SW480 (cell line): ENCODE measurements around the gene UBL4B.
A peak's percentile ranks its signal among the peaks of the same experiment; 100 is the strongest.

Source experiments
- DNase-seq: peaks from one replicate; pipeline ENCODE4 v3.0.0-alpha.2; 2016; ENCODE audit warnings: low spot score

The UBL4B gene

GRCh38 chr1:110085671-110086070 lies 26.6 kb upstream of the UBL4B start:
- no peak for DNase-seq

- DNase-seq = no peak
Observed at GRCh38 chr1:110086961-110087360, 25.3 kb upstream of the UBL4B start.

GRCh38 chr1:110087812-110088738 lies 24.2 kb upstream of the UBL4B start:
- DNase-seq = peak; percentile 45

GRCh38 chr1:110088739-110089316 lies 23.4 kb upstream of the UBL4B start:
- no peak for DNase-seq

GRCh38 chr1:110089561-110090275 lies 22.5 kb upstream of the UBL4B start:
- no peak for DNase-seq

GRCh38 chr1:110091381-110091780 lies 20.9 kb upstream of the UBL4B start:
- no peak for DNase-seq

GRCh38 chr1:110091791-110092190 lies 20.5 kb upstream of the UBL4B start:
- DNase-seq = no peak

- DNase-seq = no peak
Observed at GRCh38 chr1:110092991-110093390, 19.3 kb upstream of the UBL4B start.

- no peak for DNase-seq
Observed at GRCh38 chr1:110094931-110095654, 17.1 kb upstream of the UBL4B start.

GRCh38 chr1:110097507-110098221 lies 14.6 kb upstream of the UBL4B start:
- no peak for DNase-seq

GRCh38 chr1:110098222-110099026 lies 13.8 kb upstream of the UBL4B start:
- DNase-seq = no peak

GRCh38 chr1:110100335-110100734 lies 11.9 kb upstream of the UBL4B start:
- DNase-seq = no peak

- no peak for DNase-seq
Observed at GRCh38 chr1:110102081-110102480, 10.2 kb upstream of the UBL4B start.

GRCh38 chr1:110106013-110106941 lies 6.0 kb upstream of the UBL4B start:
- peak; percentile 54 for DNase-seq

GRCh38 chr1:110107867-110108469 lies 4.3 kb upstream of the UBL4B start:
- DNase-seq = no peak

- no peak for DNase-seq
Observed at GRCh38 chr1:110111081-110111480, 1.2 kb upstream of the UBL4B start.

GRCh38 chr1:110112656-110113055 lies 413 bp downstream of the UBL4B start:
- DNase-seq = no peak

- no peak for DNase-seq
Observed at GRCh38 chr1:110113551-110113950, 1.3 kb downstream of the UBL4B start.

GRCh38 chr1:110114173-110114572 lies 1.9 kb downstream of the UBL4B start:
- DNase-seq = no peak
